Endodermal cell (in vitro differentiated cells): ENCODE measurements around the gene CLEC2L. TPM values are rescaled to one million over a fixed set of nuclear protein-coding genes. Genes with fewer than 3 reads are reported as not detected.
A peak's percentile ranks its signal among the peaks of the same experiment; 100 is the strongest.

Source experiments
- DNase-seq: peaks from one replicate; pipeline ENCODE4 v3.0.0-alpha.2; 2017
- H3K27ac ChIP-seq: 2 replicates; pipeline ENCODE4 v1.5.1; 2013; ENCODE audit warnings: mild to moderate bottlenecking, low read depth, low read length, moderate library complexity
- H3K27me3 ChIP-seq: 2 replicates; pipeline ENCODE4 v1.6.1; 2013; ENCODE audit warnings: mild to moderate bottlenecking, low read length, moderate library complexity; ENCODE audit not compliant: insufficient read depth, control insufficient read depth, poor library complexity, severe bottlenecking
- H3K36me3 ChIP-seq: 2 replicates; pipeline ENCODE4 v1.7.0; 2013; ENCODE audit warnings: mild to moderate bottlenecking, low read length, moderate library complexity; ENCODE audit not compliant: control insufficient read depth, insufficient read depth
- H3K4me1 ChIP-seq: one replicate; pipeline ENCODE4 v1.7.0; 2013; ENCODE audit warnings: low read length; ENCODE audit not compliant: control insufficient read depth, insufficient read depth
- H3K4me3 ChIP-seq: 2 replicates; pipeline ENCODE4 v1.5.1; 2013; ENCODE audit warnings: mild to moderate bottlenecking, low read length, moderate library complexity
- H3K9ac ChIP-seq: 2 replicates; pipeline ENCODE4 v1.6.1; 2013; ENCODE audit warnings: mild to moderate bottlenecking, low read length, moderate library complexity; ENCODE audit not compliant: poor library complexity, severe bottlenecking; ENCODE audit errors: extremely low read depth
- H3K9me3 ChIP-seq: 2 replicates; pipeline ENCODE4 v1.6.1; 2013; ENCODE audit warnings: mild to moderate bottlenecking, low read length, moderate library complexity; ENCODE audit not compliant: control insufficient read depth
- H3K27ac Mint-ChIP-seq: 2 replicates; pipeline ENCODE4 v1.8.0; 2020; ENCODE audit warnings: mixed read lengths
- H3K27me3 Mint-ChIP-seq: 2 replicates; pipeline ENCODE4 v1.8.0; 2021; ENCODE audit warnings: mild to moderate bottlenecking, mixed read lengths; ENCODE audit not compliant: insufficient read depth
- H3K36me3 Mint-ChIP-seq: 2 replicates; pipeline ENCODE4 v1.8.0; 2020; ENCODE audit warnings: low read depth, mixed read lengths
- H3K4me1 Mint-ChIP-seq: 2 replicates; pipeline ENCODE4 v1.8.0; 2020; ENCODE audit warnings: mixed read lengths
- H3K4me3 Mint-ChIP-seq: 2 replicates; pipeline ENCODE4 v1.8.0; 2020; ENCODE audit warnings: mild to moderate bottlenecking, moderate library complexity, mixed read lengths
- H3K9me3 Mint-ChIP-seq: 2 replicates; pipeline ENCODE4 v1.8.0; 2020; ENCODE audit warnings: mild to moderate bottlenecking, mixed read lengths
- WGBS, 2 experiments: methylation state at CpG; one replicate each; pipeline versions ENCODE4 v1.1.5 to v1.1.7; 2013; ENCODE audit warnings: missing lambda C conversion rate in 2 of 2, mixed read lengths in 1 of 2; ENCODE audit not compliant: insufficient coverage in 1 of 2, insufficient read length in 1 of 2; 5-methylcytosine and 5-hydroxymethylcytosine counted together
- total RNA-seq, 2 donors: library from RNA; stranded (reverse); fragmentation: NEBNext Ultra II Directional in 1 of 2; extraction: Animal tissue kit (Norgen Biotek cat#: 25700) in 1 of 2; gene quantifications; 2 replicates in 1 of 2; 3 replicates in 1 of 2; pipeline ENCODE4 v1.2.1, GENCODE V29; 2021
- TF ChIP-seq, protein P1 (sequence below): fragments of 200-600 bp; sonication (generic); conservative IDR thresholded peaks from 2 replicates; pipeline ENCODE4 v1.5.0; 2021; ENCODE audit warnings: antibody characterized with exemption, mild to moderate bottlenecking

Gene CLEC2L
- total RNA-seq, 2 donors from 2014 or later, result 1.2 to 1.5 TPM

- Mint-ChIP-seq H3K4me1 (peaks cover 6% of the 10 kb centered on the region), H3K36me3 (no peaks in the 10 kb centered on the region), H3K27ac (no peak overlapping the region), H3K4me3 (no peak overlapping the region), H3K9me3 (peaks cover 10% of the 10 kb centered on the region), H3K27me3 (peaks cover 19% of the 10 kb centered on the region)
- no peaks in the 10 kb centered on the region for H3K36me3 ChIP-seq
- no peaks in the 10 kb centered on the region for H3K4me1 ChIP-seq
- TF ChIP-seq, protein P1, sequence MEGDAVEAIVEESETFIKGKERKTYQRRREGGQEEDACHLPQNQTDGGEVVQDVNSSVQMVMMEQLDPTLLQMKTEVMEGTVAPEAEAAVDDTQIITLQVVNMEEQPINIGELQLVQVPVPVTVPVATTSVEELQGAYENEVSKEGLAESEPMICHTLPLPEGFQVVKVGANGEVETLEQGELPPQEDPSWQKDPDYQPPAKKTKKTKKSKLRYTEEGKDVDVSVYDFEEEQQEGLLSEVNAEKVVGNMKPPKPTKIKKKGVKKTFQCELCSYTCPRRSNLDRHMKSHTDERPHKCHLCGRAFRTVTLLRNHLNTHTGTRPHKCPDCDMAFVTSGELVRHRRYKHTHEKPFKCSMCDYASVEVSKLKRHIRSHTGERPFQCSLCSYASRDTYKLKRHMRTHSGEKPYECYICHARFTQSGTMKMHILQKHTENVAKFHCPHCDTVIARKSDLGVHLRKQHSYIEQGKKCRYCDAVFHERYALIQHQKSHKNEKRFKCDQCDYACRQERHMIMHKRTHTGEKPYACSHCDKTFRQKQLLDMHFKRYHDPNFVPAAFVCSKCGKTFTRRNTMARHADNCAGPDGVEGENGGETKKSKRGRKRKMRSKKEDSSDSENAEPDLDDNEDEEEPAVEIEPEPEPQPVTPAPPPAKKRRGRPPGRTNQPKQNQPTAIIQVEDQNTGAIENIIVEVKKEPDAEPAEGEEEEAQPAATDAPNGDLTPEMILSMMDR, result no peak
- DNase-seq, result no peak
- H3K4me3 ChIP-seq, result no peak overlapping the region
- H3K27ac ChIP-seq, result no peak overlapping the region
- no peak overlapping the region for H3K9ac ChIP-seq
- H3K9me3 ChIP-seq, result peaks cover 12% of the 10 kb centered on the region
- no peaks in the 10 kb centered on the region for H3K27me3 ChIP-seq
- WGBS, 2 experiments, result 87 to 100% methylated on average over 2 to 5 of the region's 5 CpGs
Measured at GRCh38 chr7:139490130-139490529, 33.4 kb upstream of the CLEC2L start.

DNA sequence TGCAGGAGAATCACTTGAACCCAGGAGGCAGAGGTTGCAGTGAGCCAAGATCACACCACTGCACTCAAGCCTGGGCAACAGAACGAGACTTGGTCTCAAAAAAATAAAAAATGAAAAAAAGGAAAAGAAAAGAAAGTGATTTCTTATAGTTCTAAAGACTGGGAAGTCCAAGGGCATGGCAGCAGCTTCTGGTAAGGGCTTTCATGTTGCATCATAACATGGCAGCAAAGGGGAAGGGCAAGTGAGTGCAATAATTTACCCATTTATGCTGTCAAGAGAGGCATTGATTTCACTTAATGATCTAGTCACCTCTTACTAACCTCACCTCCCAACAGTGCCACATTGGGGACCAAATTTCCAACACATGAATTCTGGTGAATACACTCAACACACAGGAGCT is 31.2 kb upstream of the CLEC2L start:
- Mint-ChIP-seq H3K4me3 (no peak overlapping the region), H3K9me3 (peaks cover 10% of the 10 kb centered on the region), H3K27ac (no peak overlapping the region), H3K36me3 (no peaks in the 10 kb centered on the region), H3K27me3 (peaks cover 8% of the 10 kb centered on the region), H3K4me1 (peaks cover 6% of the 10 kb centered on the region)
- Histone ChIP-seq H3K36me3 (no peaks in the 10 kb centered on the region), H3K27me3 (no peaks in the 10 kb centered on the region), H3K9ac (no peak overlapping the region), H3K9me3 (peaks cover 12% of the 10 kb centered on the region), H3K27ac (no peak overlapping the region), H3K4me3 (no peak overlapping the region), H3K4me1 (no peaks in the 10 kb centered on the region)
- TF ChIP-seq, protein P1, result no peak
- no peak for DNase-seq
- WGBS, 2 experiments, result 75 to 96% methylated on average over 1 of the region's 1 CpG

DNA sequence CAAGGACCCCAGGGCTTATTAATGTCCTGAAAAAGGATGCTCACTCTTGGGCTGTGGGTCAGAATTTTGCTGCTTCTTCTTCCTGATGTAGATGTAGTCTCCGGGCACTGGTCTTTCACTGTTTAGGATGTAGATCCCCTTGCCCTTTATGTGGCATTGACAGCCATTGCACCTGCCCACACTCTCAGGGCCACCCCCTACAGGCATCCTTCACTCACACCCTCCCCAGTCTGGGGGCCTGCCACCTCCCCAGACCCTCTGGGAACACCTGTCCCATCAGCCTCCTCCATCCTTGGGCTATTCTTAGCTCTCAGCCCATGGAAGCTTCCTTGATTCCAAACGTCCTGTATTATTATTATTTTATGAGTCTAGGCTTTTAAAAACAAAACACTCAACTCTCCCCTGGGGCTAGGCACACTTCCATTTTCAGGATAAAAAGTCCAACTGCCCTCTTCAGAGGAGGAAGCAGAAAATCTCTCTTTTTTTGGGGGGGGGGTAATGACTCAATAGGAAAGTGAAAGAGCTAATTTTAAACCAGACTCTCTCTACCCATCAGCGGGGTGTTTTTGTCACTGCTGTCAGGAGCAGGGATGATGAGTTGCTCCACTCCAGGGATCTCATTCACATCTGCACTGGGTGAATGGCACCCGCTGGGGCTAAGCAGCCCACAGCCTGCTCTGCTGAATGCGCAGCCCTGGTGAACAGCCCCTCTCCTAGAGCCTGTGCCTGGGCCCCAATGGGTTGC is 28.5 kb upstream of the CLEC2L start:
- H3K36me3 Mint-ChIP-seq, result no peaks in the 10 kb centered on the region
- Histone ChIP-seq H3K9me3 (peaks cover 12% of the 10 kb centered on the region), H3K36me3 (no peaks in the 10 kb centered on the region), H3K4me3 (no peak overlapping the region), H3K9ac (no peak overlapping the region), H3K4me1 (no peaks in the 10 kb centered on the region), H3K27me3 (peaks cover 19% of the 10 kb centered on the region), H3K27ac (peak overlapping the region; percentile 53)
- 83 to 85% methylated on average over 2 to 4 of the region's 5 CpGs for WGBS, 2 experiments
- TF ChIP-seq, protein P1, result no peak
- no peak for DNase-seq
- peaks cover 21% of the 10 kb centered on the region for H3K27me3 Mint-ChIP-seq
- H3K27ac Mint-ChIP-seq, result no peak overlapping the region
- no peak overlapping the region for H3K4me3 Mint-ChIP-seq
- H3K9me3 Mint-ChIP-seq, result peaks cover 10% of the 10 kb centered on the region
- H3K4me1 Mint-ChIP-seq, result peaks cover 2% of the 10 kb centered on the region
